Measurements from ENCODE around the gene CDKN1C.

Gene CDKN1C

DNA sequence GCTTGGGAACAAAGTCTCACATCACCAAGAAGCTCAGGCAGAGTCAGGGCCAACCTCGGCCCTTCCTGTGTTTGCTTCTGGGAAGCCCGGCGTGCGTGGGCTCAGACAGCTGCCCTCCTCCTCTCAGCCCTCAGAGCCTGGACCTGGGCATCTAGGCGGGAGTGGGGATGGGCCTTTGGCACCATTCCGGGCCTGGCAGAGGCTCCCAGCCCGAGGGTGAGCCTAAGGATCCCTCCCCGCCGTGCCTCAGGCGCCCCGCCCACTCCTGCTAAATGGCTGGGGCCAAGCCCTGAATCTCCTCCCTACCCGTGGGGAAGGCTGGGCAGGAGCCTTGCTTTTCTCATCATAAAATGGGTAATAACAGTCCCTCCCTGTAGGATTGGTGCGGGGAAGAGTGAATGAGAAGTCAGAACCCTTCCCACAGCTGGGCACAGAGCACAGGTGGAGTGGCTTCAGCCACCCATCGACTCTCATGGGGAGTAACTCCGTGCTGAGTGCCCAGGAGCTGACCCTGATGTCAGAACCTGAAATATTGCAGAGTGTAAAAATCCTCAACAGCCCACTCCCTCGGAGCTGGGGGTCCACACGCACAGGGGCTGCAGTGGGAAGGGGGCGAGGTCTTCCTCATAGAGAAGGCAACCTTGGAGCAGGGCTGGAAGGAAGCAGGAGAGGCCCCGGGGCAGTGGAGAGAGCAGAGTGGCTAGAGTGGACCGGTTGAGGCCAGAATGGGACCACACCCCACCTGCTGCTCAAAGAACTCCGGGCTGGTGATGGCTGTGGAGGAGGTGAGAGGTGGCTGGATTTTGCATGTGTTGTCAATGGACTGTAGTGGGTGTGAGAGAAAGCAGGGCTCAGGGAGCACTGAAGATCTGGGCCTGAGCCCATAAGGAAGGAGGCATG is 18.8 kb upstream of the CDKN1C start:
- DNase-seq: no peak

GRCh38 chr11:2903672-2904011 is 18.1 kb upstream of the CDKN1C start:
- no peak for DNase-seq

DNA sequence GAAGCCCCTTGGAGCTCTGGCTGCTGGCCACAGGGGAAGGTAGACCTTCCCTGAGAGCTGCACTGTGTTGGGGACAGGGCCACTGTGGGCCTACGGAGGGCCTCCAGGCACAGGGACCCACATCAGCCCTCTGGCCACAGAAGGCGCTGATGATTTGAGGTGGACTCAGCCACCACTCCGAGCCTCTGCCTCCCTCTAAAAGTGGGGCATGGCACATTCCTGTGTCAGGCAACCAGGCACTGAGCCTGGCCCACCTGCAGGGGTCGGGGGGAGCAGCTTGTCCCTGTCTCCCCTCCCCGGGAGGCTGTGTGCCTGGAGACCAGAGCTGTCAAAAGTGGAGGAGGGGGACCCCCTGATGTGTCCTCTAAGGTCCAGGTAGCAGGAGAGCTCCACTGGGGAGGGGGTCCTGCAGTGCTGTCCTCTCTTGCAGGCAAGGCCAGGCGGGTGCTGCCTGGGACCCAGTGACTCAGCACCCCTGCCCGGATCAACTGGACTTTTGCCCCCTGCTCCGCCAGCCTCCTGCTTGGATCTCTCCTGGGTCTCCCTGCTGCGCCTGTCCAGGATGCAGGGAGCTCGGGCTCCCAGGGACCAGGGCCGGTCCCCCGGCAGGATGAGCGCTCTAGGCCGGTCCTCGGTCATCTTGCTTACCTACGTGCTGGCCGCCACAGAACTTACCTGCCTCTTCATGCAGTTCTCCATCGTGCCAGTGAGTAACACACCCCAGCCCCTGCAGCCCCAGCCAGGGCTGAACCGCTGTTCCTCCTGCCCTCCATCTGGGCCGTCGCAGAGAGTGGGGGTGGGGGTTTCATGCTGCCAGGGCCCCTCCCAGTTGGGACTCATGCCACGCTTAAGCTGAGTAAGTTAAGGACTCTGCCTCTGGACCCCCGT is 17.5 kb upstream of the CDKN1C start:
- no peak for DNase-seq

- peak; percentile 95 for DNase-seq
Observed at GRCh38 chr11:2901854-2902783, 16.5 kb upstream of the CDKN1C start.

DNA sequence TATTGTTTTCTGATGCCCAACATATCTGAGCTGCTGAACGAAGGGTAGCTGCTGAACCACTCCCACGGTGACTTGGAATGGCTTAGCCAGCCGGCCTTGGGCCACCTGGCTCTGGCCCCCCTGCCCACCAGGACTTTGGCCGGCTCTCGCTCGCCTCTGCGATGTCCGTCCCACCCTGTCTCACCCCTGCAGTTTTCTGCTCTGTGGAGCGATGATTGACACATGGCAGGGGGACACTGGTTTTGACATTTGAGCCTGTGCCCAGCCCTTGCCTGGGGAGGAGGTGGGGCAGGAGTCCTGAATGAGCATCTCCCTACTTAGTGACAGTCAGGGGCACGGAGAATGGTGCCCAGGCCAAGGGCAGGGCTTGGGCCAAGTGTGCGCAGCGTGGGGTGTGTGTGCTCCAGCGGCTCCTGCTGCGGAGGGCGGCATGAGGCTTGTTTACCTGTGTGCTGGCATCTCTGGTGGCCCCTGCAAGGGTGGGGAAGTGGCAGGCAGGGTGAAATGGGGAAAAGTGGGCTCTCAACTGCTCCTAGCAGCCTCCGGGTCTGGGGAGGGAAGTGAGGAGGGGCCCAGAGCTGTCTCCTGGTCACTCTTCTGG is 15.7 kb upstream of the CDKN1C start:
- no peak for DNase-seq

DNA sequence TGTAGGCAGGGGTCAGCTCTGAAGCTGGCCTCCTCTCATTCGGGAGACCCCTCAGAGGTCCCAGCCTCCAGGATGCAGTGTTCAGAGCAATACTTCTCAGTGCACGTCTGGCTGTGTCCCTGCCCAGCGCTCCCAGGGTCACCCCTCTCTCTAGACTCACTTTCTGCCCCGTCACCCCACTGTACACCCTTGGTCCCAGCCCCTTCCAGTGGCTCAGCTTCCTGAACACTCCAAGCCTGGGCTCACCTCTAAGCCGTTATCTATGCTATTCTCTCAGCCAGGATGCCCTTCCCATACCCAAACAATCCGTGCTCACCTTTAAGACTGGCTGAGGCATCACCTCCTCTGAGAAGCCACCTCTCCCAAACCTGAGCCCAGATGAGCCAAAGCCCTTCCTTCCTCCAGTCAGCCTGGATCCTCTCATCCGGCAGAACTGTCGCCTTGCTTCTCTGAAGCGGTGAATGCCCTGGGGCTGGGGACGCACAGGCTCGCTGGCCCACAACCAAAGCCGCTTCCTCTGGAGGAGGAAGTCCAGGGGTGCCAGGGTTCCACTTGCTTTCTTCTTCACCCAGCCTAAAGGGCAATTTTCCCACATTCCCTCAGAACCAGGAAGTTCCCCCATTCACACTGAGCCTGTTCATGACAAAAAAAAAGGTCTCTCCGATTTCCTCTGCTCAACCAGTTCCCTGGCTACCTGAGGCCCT is 13.7 kb upstream of the CDKN1C start:
- DNase-seq: no peak

DNA sequence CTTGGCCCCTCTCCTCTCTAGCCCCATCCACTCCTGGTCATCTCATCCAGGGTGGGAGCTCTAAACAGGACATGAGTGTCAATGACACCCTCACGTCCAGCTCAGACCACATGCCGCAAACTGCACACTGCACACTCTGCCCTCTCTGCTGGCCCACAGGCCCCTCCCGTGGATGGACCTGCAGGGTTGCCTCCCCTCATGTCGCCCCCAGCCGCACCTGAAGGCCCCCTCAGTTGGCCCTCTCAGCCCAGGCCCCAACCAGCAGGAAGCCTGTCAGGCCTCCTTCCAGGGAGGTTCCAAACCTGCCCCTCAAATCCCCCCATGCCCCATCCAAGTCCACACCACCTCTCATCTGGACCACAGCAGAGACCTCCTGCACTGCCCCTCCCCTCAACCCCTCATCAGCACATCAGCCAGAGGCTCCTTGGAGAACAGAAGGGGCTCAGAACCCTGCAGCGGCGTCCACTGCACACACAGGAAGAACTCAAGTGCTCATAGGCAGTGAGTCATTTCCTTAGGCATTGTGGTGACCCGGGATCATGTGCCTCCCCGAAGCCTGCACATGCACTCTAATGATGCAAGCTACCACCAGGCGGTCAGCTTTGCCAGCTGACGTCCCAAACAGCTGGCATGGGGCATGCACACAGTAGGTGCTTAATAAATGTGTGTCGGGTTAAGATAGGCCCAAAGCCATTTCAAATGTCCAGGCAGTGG is 12.9 kb upstream of the CDKN1C start:
- peak; percentile 73 for DNase-seq

DNA sequence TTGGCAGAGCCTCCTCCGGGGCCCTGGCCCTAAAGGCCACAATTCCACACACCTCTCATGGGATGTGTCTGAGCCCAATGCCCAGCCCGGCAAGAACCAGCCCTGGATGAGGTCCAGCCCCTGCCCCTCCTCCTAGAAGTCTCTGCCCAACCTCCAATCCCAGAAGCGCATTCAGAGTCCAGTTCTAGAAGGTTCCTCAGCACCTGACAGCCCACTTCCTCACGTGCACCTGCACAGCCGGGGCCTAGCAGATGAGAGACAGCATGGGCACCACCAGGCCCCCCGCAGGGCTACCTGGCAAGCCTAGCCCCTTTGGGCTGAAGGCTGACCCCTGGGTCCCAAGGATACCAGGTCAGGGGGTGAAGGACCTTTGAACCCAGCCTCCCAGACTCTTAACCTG is 11.5 kb upstream of the CDKN1C start:
- no peak for DNase-seq

- no peak for DNase-seq
Observed at GRCh38 chr11:2896047-2896446, 10.5 kb upstream of the CDKN1C start.

GRCh38 chr11:2893935-2894334 is 8.4 kb upstream of the CDKN1C start:
- DNase-seq: no peak

DNA sequence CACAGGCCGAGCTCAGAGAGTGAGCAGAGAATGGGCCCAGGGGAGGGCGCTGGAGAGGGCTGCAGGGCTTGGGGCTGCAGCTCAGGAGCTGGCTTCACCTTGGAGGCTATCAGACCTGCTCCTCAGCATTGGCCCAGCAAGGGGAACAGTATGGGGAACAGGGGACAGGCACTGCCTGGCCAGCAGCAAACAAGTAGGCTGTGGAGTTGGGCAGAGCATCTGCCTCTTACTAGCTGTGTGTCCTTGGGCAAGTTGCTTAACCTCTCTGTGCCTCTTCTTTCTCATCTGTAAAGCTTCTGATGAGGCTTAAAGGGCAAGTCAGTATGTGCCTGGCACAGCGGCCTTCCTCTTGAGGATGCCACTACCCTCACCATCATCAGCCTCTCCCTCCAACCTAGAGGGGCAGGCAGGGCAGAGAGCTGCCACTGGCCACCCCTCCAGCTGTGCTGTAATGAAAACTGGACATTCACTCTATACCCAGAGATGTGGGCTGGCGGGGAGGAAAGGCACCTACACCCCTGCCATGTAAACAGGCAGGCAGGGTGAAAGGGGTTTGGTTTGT is 7.5 kb upstream of the CDKN1C start:
- no peak for DNase-seq

DNA sequence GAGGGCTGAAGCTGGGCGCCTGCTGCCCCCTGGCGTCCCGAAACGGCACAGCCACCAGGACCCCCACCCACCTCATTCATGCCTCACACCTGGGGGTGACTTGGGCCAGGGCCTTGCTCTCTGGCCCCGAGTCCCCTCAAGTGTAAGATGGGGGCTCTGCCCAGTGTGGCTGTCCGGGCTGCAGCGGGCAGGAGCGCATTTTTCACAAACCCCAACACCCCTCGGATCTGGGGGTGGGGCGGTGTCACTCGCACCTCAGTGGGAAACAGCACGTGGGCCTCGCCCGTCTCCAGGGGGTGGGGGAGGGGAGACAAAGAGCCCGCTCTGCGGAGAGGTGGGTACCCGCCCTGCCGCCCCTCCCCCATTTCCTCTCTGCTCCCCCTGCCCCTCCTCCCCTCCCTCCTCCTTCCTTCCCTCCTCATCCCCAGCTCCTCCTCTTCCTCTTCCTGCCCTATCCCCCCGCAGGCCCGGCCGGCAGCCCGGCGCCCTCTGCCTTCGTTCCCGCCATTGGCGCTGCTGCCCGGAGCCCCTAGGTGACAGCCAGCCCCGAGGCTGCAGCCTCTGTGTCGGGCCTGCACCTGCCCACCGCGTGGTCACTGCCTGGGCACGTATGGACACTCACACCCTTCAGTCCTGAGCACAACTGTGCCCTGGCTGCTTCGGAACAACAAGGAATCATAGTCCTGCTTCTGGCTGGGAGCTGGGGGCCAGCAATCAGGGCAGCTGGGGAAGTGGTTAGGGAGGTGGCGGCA is 6.8 kb upstream of the CDKN1C start:
- DNase-seq: peak; percentile 85

DNA sequence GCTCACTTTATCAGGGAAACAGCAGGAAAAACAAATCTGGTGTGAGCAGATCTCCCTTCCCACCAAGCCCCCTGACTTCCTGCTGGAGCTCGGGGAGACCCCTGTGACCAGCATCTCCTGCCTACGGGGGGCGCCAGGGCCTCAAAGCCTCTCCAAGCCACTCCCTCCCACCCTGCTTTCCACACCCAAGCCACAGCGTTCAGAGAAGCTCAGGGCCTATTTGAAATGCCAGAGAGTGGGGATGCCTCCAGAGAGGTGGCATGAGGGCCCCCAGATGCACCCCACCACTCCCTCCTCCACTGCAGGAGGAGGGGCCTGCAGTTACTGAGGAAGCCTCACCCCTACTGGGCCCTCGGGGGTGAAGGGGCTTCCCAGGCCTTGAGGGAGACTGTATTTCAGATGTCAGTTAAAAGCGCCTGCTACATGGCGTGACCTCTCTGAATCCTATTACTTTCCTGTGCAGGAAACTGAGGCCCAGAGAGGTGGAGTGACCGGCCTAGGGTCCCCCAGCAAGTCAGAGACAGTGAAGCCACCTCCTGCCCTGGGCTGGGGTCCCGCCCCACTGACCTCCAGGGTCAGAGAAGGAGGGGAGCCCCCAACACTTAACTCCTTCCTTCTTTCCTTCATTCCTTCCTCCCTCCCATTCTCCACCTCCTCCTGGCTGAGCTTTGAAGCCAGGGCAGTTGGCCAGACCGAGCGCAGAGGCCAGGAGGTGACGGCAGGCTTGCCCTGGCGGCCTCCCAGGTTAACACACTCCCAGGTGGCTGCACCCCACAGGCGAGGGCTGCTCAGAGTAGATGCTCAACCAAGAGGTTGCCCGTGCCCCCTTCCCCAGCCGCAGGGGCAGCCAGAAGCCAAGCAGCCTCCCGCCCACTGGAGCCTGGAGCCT is 6.0 kb upstream of the CDKN1C start:
- DNase-seq: no peak

- DNase-seq: no peak
Observed at GRCh38 chr11:2890466-2891294, 5.1 kb upstream of the CDKN1C start.

DNA sequence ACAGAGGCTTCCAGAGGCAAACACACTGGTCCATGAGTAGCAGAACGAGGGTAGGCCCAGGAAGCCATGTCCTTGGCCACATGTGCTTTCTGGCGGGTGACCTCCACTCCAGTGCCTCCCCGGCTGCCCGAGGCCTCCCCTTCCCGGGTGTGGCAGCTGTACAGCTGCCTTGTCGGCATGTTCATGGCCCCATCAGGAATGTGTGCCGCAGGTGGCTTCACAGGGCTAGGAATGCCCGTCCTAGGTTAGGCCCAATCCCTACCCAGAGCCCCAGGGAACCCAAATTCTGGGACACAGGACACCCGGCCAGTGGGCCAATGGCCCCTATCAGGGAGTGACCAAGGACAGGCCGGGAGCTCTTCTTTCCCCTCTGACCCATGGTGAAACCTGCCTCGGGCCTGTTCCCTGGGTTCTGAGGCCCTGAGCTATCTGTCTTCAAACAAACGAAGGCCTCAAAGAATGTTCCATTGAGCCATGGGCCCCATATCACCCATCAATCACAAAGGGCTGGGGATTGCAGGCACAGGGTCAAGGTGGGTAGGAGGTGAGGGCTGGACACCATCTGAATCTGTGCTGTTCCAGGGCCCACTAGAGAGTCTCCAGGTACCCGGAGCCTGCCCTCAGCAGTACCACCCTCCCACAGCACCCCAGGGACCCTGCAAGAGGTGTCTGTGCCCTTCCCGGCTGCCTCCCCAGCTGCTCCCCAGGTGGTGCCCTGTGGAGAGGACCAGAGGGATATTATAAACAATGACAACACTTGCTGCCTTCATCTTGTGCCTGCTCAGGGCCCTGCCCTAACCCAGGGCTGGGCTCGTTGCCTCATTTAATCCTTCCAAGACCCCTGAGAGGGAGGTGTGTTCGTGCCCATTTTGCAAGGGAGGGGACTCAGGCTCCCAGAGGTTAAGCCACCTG is 4.0 kb upstream of the CDKN1C start:
- no peak for DNase-seq

DNA sequence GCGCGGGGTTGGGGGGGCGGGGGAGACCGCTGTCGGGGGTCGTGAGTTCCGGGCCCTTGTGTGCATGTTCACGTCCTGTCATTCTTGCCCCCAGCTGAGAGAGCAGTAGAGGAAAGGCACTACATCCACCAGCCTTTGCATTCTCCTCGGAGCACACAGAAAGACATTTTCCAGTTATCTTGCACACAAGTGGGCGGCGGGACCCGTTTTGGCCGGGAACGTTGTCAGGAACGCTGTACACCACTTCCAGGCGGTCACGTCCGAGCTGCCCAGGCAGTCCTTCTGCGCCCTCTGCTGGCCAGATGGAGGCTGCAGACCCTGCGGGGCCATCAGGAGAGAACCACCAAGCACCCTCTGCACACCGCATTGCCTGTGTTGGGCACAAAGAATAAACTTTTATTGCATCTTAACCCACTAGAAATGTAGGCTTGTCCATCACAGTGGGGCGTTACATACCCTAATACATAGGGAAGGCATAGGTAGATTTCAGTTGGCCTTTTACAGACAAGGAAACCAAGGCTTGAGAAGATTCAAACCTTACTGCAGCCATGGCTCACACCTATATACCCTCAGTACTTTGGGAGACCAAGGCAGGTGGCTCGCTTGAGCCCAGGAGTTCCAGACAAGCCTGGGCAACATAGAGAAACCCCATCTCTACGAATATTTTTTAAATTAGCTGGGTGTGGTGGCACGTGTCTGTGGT is 2.8 kb upstream of the CDKN1C start:
- peak; percentile 97 for DNase-seq
